Fibroblast of skin of left biceps (primary cell): ENCODE data around the gene ABTB2.
A peak's percentile ranks its signal among the peaks of the same experiment; 100 is the strongest.
"Not testable (repeated sequence)": the region's sequence is repeated elsewhere in the genome, so short reads cannot be mapped to it uniquely, and the experiment has no call there.

Source experiments
- DNase-seq, 2 experiments: peaks; one replicate each; pipeline ENCODE4 v3.0.0-alpha.2; 2013; ENCODE audit warnings: low read depth in 2 of 2

Gene ABTB2

GRCh38 chr11:34263441-34264091 lies 94.2 kb downstream of the ABTB2 start:
- DNase-seq: peak; percentile 44 to 51

GRCh38 chr11:34262531-34263081 lies 95.2 kb downstream of the ABTB2 start:
- no peak for DNase-seq

GRCh38 chr11:34261820-34262219 lies 96.0 kb downstream of the ABTB2 start:
- no peak for DNase-seq

- no peak for DNase-seq
These were observed 96.7 kb downstream of the ABTB2 start for GRCh38 chr11:34261095-34261494.

- DNase-seq: no peak
These were observed 97.7 kb downstream of the ABTB2 start for GRCh38 chr11:34260072-34260575.

GRCh38 chr11:34259087-34259486 lies 98.7 kb downstream of the ABTB2 start:
- DNase-seq: no peak

GRCh38 chr11:34256626-34257025 lies 101.2 kb downstream of the ABTB2 start:
- DNase-seq: no peak

- DNase-seq: no peak
These were observed 101.7 kb downstream of the ABTB2 start for GRCh38 chr11:34256150-34256549.

- no peak for DNase-seq
These were observed 102.7 kb downstream of the ABTB2 start for GRCh38 chr11:34255101-34255500.

GRCh38 chr11:34254011-34254410 lies 103.8 kb downstream of the ABTB2 start:
- DNase-seq: no peak

- DNase-seq: no peak
These were observed 105.2 kb downstream of the ABTB2 start for GRCh38 chr11:34252651-34253050.

GRCh38 chr11:34252015-34252414 lies 105.8 kb downstream of the ABTB2 start:
- no peak for DNase-seq

- no peak for DNase-seq
These were observed 106.2 kb downstream of the ABTB2 start for GRCh38 chr11:34251589-34251980.

- no peak for DNase-seq
These were observed 106.8 kb downstream of the ABTB2 start for GRCh38 chr11:34250732-34251588.

- no peak for DNase-seq
These were observed 107.6 kb downstream of the ABTB2 start for GRCh38 chr11:34250211-34250610.

- DNase-seq: no peak
These were observed 108.4 kb downstream of the ABTB2 start for GRCh38 chr11:34249439-34249838.

- DNase-seq: not testable (repeated sequence)
These were observed 111.3 kb downstream of the ABTB2 start for GRCh38 chr11:34246511-34246910.

GRCh38 chr11:34245041-34245440 lies 112.8 kb downstream of the ABTB2 start:
- DNase-seq: no peak

GRCh38 chr11:34243600-34244464 lies 114.0 kb downstream of the ABTB2 start:
- DNase-seq: no peak

GRCh38 chr11:34242037-34242625 lies 115.7 kb downstream of the ABTB2 start:
- DNase-seq: no peak

- DNase-seq: no peak
These were observed 117.7 kb downstream of the ABTB2 start for GRCh38 chr11:34240150-34240494.
